Mucosa of descending colon (tissue), 3 donors: ENCODE measurements around the gene PLCB4. TPM values are rescaled to one million over a fixed set of nuclear protein-coding genes. Genes with fewer than 3 reads are reported as not detected.

Experiments used
- ATAC-seq: fragments of 200-7000 bp; cut with Tn5 transposase; one replicate; pipeline ENCODE4 v1.9.1; 2020; ENCODE audit warnings: mild to moderate bottlenecking, moderate library complexity
- DNase-seq, 3 donors: peaks; one replicate each; pipeline ENCODE4 v3.0.0-alpha.2; 2020
- H3K36me3 ChIP-seq: fragments of 200-600 bp; one replicate; pipeline ENCODE4 v1.8.0; 2021; ENCODE audit warnings: low read depth, mild to moderate bottlenecking
- H3K4me1 ChIP-seq: fragments of 200-600 bp; one replicate; pipeline ENCODE4 v1.8.0; 2021; ENCODE audit warnings: low read depth, mild to moderate bottlenecking
- H3K4me3 ChIP-seq: fragments of 200-600 bp; one replicate; pipeline ENCODE4 v1.8.0; 2021; ENCODE audit warnings: mild to moderate bottlenecking
- H3K9me3 ChIP-seq: fragments of 200-600 bp; one replicate; pipeline ENCODE4 v1.8.0; 2021; ENCODE audit warnings: mild to moderate bottlenecking
- intact Hi-C, 2 donors: fragments of 100-400 bp; cut with DNase I in 1 of 2; cut with micrococcal nuclease in 1 of 2; formaldehyde crosslinking; loops; one replicate each; pipeline versions ENCODE4 v1.11.0 to v1.11.1; 2022; cut with DNase I, micrococcal nuclease
- total RNA-seq, 3 donors: library from RNA; stranded (reverse); fragmentation: NEBNext Ultra II Directional in 2 of 3; extraction: Animal tissue kit (Norgen Biotek cat#: 25700) in 2 of 3; gene quantifications; one replicate each; pipeline versions ENCODE4 v1.2.1 to v1.2.4, GENCODE V29; 2021 to 2023
- TF ChIP-seq, protein P1 (sequence below): fragments of 200-600 bp; IDR thresholded peaks from one replicate; pipeline ENCODE4 v1.8.0; 2022; ENCODE audit warnings: antibody characterized with exemption, mild to moderate bottlenecking
- donor health status: DM: no; HTN: no; CAD: no; lungs with moderate emphysema.
- donor health status: DM: no; HTN: no; CAD: no.
- donor health status: DM: no; HTN: yes; CAD: no.

The PLCB4 gene
- total RNA-seq, 3 donors from 2014 or later = 37.8 to 55.0 (median 51.2) TPM

DNA sequence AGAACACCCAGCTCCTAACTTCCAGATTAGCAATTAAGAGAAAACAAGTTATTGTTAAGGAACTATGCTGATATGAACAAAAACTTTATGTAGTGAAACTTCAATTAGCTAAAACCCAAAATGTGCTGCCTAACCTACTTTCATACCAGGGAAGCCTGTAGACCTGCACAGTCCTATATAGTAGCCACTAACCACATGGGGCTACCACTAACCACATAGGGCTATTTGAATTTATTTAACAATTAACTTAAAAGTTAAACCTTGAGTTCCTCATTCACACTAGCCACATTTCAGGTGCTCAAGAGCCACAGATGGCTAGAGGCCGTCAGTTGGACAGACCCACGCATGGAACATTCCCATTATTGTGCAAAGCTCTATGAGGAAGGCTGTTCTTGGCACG is 373.1 kb downstream of the PLCB4 start:
- H3K9me3 ChIP-seq = no peaks in the 10 kb centered on the region
- intact Hi-C loops = no loop called here
- no peaks in the 10 kb centered on the region for H3K4me1 ChIP-seq
- DNase-seq (no peak), ATAC-seq (no peak)
- H3K36me3 ChIP-seq = peaks cover 3% of the 10 kb centered on the region
- H3K4me3 ChIP-seq = no peak overlapping the region
- TF ChIP-seq, protein P1, sequence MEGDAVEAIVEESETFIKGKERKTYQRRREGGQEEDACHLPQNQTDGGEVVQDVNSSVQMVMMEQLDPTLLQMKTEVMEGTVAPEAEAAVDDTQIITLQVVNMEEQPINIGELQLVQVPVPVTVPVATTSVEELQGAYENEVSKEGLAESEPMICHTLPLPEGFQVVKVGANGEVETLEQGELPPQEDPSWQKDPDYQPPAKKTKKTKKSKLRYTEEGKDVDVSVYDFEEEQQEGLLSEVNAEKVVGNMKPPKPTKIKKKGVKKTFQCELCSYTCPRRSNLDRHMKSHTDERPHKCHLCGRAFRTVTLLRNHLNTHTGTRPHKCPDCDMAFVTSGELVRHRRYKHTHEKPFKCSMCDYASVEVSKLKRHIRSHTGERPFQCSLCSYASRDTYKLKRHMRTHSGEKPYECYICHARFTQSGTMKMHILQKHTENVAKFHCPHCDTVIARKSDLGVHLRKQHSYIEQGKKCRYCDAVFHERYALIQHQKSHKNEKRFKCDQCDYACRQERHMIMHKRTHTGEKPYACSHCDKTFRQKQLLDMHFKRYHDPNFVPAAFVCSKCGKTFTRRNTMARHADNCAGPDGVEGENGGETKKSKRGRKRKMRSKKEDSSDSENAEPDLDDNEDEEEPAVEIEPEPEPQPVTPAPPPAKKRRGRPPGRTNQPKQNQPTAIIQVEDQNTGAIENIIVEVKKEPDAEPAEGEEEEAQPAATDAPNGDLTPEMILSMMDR = no peak

- Histone ChIP-seq H3K4me1 (no peaks in the 10 kb centered on the region), H3K9me3 (no peaks in the 10 kb centered on the region), H3K36me3 (no peaks in the 10 kb centered on the region), H3K4me3 (no peak overlapping the region)
- intact Hi-C loops = no loop called here
- TF ChIP-seq, protein P1 = no peak
- ATAC-seq (no peak), DNase-seq (no peak)
These were observed 374.0 kb downstream of the PLCB4 start for GRCh38 chr20:9442858-9443257.

- TF ChIP-seq, protein P1 = no peak
- DNase-seq = no peak
- ATAC-seq = no peak
- H3K36me3 ChIP-seq = no peaks in the 10 kb centered on the region
- no peak overlapping the region for H3K4me3 ChIP-seq
- intact Hi-C loops = no loop called here
- no peaks in the 10 kb centered on the region for H3K9me3 ChIP-seq
- H3K4me1 ChIP-seq = no peaks in the 10 kb centered on the region
These were observed 376.0 kb downstream of the PLCB4 start for GRCh38 chr20:9444921-9445320.

GRCh38 chr20:9447182-9447581 is 378.3 kb downstream of the PLCB4 start:
- H3K36me3 ChIP-seq = no peaks in the 10 kb centered on the region
- H3K4me3 ChIP-seq = no peak overlapping the region
- DNase-seq = no peak
- no peaks in the 10 kb centered on the region for H3K9me3 ChIP-seq
- TF ChIP-seq, protein P1 = no peak
- intact Hi-C loops = no loop called here
- no peaks in the 10 kb centered on the region for H3K4me1 ChIP-seq
- no peak for ATAC-seq

GRCh38 chr20:9453201-9453600 is 384.3 kb downstream of the PLCB4 start:
- intact Hi-C loops = no loop called here
- no peak for DNase-seq
- Histone ChIP-seq H3K4me3 (no peak overlapping the region), H3K36me3 (no peaks in the 10 kb centered on the region), H3K4me1 (no peaks in the 10 kb centered on the region), H3K9me3 (no peaks in the 10 kb centered on the region)
- TF ChIP-seq, protein P1 = no peak
- ATAC-seq = no peak

DNA sequence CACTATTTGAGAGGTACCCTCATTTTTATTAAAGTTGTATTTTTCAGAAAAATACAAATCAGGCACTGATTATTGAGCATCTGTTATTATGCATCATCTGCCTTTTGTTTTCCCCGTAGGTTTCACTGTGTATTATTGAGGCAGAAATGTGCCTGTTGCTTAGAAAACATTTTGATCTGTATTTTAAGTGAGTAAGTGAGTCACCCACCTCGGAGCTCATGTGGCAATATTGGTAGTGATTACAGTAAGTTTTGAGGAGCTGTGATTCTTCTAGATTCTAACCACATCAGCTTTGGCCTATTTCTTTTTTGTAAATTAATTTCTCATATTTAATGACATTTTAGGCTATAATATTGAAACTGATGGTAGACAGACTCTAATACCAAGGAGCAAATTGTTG is 385.9 kb downstream of the PLCB4 start:
- intact Hi-C loops = no loop called here
- Histone ChIP-seq H3K4me3 (no peak overlapping the region), H3K36me3 (no peaks in the 10 kb centered on the region), H3K4me1 (no peaks in the 10 kb centered on the region), H3K9me3 (no peaks in the 10 kb centered on the region)
- DNase-seq (no peak), ATAC-seq (no peak)
- TF ChIP-seq, protein P1 = no peak
